GM18505 (cell line): ENCODE measurements around the gene MTERF4.
"Not testable (repeated sequence)": the region's sequence is repeated elsewhere in the genome, so short reads cannot be mapped to it uniquely, and the experiment has no call there.

Source experiments
- ATAC-seq: cut with Tn5 transposase; IDR thresholded peaks from one replicate; pipeline ENCODE4 v1.9.1; 2021; ENCODE audit not compliant: unreplicated experiment
- POLR2A ChIP-seq: IDR thresholded peaks from 4 replicates; pipeline ENCODE4 v1.6.1; 2011; ENCODE audit warnings: borderline replicate concordance; ENCODE audit not compliant: insufficient read depth, insufficient read length; ENCODE audit errors: extremely low read depth

MTERF4 gene

GRCh38 chr2:241095594-241096290 lies 6.3 kb downstream of the MTERF4 start:
- no peak for TF ChIP-seq POLR2A
- no peak for ATAC-seq

DNA sequence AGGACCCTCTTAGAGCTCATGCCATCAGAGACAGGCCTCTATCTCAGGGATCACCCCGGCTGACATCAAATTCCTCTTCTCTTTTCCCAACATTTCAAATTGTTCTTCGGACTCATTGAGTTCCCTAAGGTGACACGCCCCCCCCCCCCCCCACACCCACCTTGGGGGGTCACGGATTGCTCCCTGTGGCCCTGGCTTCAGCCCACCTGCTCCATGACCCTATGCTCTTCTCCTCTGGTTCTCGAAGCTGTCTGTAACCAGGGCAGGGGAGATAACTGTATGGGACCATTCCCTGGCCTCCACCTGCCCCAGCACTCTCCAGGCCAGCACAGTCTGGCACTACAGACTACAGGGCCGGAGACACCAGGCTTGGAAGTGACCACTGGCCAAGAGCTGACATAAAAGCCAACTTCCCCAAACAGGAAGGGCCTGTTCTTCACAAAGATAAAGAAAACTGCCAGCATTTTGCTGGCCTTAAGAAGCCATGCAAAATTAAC lies 7.1 kb downstream of the MTERF4 start:
- no peak for TF ChIP-seq POLR2A
- no peak for ATAC-seq

GRCh38 chr2:241094172-241094571 lies 7.9 kb downstream of the MTERF4 start:
- ATAC-seq: no peak
- no peak for TF ChIP-seq POLR2A

DNA sequence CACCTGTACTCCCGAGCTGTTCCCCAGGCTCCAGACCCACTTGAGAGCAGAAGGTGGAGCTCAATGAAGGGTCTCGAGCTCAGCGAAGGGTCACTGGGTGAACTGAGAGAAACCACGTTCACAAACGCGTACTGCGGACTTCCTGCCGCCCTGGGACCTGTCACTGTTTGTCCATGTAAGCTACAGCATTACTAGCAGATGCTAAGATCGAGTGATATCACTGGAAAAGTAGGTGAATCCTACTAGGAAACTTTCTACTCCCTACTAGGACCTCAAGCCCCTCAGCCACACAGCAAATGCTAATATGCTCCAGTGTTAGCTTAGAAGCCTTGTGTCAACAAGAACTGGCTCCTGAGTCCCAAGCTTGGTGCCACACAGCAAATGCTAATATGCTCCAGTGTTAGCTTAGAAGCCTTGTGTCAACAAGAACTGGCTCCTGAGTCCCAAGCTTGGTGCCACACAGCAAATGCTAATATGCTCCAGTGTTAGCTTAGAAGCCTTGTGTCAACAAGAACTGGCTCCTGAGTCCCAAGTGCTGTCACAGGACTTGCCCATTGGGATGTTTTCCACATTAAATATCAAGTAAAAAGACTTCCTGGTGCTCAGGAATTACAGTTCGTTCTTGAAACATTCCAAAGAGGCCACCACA lies 8.8 kb downstream of the MTERF4 start:
- not testable (repeated sequence) for ATAC-seq

DNA sequence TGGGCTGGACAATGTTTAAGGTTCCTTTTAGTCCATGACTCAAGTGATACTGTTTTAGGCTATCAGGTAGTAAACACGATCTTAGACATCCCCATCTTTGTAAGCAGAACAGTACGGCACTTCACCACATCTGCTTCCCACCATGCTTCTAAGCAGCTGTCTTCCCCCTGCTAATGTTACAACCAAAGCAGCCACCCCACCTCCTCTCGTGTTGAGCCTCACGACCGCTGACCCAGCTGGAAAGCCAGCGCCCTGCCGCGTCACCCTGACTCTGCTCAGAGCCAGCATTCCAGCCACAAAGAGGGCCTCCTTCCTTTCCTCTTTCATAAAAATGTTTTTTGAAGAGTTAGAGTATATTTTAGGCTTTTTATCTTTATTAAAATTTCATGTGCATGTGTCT lies 9.4 kb downstream of the MTERF4 start:
- no peak for ATAC-seq
- TF ChIP-seq POLR2A: no peak

DNA sequence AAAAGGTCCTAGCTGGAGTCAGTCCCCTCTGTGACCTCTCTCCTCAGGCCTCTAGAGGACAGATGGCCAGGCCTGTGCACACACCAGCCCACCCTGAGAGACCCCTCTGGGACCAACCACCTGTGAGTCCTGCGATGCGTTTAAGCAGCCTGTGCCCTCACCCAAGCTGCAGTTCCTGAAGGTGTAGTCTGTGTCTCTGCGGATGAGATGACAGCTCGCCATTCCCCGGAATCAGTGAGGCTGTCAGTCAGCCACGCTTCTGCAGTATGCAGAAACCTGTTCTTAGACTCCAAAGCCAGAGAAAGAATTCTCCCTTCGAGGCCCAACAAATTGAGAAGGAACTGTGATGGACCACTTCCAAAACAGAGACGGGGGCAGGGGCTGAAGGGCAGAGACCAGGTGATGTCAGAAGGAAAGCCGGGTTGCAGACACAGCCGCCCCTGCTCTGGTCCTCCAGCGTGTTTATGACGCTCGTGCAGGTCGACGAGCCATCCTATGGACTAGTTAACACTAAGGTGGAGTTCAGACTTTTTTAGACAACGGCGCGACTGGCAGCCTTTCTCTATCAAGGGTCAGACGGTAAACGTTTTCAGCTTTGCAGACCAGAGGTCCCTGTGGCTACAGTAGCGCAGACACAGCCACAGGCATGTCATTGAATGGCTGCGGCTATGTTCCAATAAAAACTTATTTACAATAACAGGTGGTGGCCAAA lies 10.2 kb downstream of the MTERF4 start:
- no peak for TF ChIP-seq POLR2A
- no peak for ATAC-seq

DNA sequence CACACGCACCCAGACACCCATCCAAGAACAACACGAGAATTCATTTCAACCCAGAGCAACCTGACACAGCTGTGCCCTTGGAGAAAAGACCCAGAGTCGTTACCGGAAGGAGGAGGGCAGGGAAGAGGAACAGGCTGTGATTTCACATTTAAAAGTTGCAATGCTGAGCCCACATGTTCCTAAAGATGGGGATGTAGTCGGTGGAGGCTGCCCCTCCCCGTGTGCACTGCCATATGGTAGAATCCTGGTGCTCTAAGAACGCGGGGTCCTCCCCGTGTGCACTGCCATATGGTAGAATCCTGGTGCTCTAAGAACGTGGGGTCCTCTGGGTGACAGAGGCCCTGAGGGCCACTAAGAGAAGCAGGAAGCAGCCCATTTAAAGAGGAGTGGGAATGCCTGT lies 10.9 kb downstream of the MTERF4 start:
- ATAC-seq: no peak
- TF ChIP-seq POLR2A: peak; percentile 6

GRCh38 chr2:241088791-241089732 lies 13.0 kb downstream of the MTERF4 start:
- ATAC-seq: no peak
- no peak for TF ChIP-seq POLR2A

- TF ChIP-seq POLR2A: no peak
- no peak for ATAC-seq
These were observed 13.7 kb downstream of the MTERF4 start for GRCh38 chr2:241088376-241088775.

DNA sequence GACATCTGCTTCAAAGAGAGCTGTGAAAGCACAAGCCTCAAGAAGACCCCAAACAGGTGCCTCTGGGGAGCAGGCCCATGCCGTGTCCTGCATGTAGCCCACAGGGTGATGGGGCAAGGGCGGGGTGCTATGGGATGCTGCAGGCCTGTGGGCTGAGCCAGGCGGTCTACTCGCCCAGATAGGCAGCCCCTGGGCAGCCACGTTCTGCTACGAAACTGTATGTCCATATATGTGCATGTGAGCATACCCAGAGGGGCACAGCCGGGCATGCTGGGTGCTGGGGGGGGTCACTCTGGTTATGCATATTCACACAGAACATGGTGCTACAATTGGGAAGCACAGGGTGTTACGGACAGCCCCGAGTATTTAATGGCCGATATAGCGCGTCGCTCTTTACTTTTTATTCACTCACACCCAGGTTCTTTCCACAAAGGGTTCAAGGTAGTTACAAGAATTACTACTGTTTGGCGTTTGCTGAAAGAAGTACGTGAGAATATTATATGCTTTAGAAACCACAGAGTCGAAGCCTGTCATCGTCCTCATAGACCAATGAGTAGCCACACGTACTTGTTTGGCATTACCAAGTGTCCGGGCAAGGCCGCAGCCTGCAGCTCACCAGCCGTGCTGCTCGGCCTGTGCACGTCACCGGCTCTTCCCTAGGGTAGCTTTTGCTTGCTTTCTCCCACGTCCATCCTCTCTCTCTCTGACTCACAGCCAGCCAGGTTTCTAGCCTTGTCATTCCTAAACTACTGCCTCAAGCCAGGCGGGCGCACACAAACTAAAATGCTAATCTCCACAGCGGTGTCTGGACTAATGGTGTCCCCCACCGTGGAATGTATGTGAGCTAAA lies 14.4 kb downstream of the MTERF4 start:
- peak; percentile 58 for ATAC-seq
- TF ChIP-seq POLR2A: no peak

DNA sequence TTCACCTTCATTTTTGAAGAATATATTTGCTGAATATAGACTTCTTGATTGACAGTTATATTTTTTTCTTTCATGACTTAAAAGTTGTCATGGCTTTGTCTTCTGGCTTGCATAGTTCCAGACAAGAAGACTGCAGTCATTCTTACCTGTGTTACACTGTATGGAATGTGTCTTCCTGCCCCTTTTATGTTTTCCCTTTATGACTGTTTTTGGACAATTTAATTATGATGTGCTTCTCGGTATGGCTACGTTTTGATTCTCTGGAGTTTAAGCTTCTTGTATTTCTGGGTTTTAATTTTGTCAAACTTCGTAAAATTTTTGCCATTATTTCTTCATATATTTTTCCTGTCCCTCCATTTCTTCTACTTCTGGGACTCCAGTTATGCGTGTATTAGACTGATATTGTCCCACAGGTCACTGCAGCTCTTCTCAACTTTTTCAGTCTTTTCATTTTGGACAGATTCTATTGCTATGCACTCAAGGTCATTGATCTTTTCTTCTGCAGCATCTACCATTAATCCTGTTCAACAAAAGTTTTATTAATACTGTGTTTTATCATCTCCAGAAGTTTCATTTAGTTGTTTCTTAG lies 17.1 kb downstream of the MTERF4 start:
- TF ChIP-seq POLR2A: no peak

DNA sequence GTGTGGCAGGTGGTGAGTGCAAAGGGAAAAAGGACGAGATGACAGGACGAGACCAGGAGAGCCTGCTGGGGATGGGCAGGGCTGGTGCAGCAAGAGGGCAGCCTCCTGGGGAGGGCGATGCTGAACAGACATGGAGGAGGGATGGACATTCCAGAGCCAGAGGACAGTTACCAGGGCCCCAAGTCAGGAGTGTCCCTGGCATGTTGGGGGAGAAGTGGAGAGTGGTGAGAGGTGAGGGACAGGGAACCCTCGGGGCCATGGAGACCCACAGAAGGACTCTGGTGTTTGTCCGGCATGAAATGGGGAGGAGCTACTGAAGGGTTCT lies 19.0 kb downstream of the MTERF4 start:
- no peak for TF ChIP-seq POLR2A
- no peak for ATAC-seq

More for the DNA sequence above, 17.1 kb downstream of the MTERF4 start:
- ATAC-seq: no peak
